GM18861 (cell line): ENCODE data around the gene ZNF821.
"Not testable (repeated sequence)": the region's sequence is repeated elsewhere in the genome, so short reads cannot be mapped to it uniquely, and the experiment has no call there.

ENCODE experiments used
- ATAC-seq: cut with Tn5 transposase; IDR thresholded peaks from one replicate; pipeline ENCODE4 v1.9.1; 2021; ENCODE audit not compliant: unreplicated experiment

The ZNF821 gene

DNA sequence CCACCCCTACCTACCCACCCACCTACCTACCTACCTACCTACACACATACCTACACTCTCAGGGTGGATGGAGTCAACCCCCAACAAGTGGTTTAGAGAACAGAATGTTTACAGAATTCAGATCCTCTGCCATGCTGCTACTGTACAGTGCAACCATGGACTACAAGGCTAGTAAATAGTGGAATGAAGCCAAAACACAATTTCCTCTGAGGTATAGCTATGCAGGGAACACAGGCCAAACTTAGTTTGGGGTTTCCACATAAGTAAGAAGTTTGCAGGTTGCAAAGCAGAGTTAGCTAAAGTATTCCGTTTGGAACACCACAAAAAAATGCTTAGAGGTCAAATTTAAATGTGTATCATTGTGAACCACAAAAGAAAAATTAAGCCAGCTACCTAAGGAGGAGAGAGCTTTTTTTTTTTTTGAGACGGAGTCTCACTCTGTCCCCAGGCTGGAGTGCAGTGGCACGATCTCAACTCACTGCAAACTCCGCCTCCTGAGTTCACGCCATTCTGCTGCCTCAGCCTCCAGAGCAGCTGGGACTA lies 72.7 kb downstream of the ZNF821 start:
- ATAC-seq: no peak

DNA sequence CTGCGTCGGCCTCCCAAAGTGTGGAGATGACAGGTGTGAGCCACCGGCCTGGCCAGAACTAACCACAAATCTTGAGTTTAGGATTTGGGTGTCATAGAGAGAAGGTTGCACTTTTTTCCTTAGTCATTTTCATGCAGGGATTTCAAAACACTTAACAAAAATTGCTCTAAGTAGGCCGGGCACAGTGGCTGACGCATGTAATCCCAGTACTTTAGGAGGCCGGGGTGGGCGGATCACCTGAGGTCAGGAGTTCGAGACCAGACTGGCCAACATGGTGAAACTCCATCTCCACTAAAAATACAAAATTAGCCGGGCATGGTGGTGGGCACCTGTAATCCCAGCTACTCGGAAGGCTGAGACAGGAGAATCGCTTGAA lies 73.8 kb downstream of the ZNF821 start:
- not testable (repeated sequence) for ATAC-seq
